GM21737 (cell line): ENCODE data around the gene NR5A2.

Experiments used
- ATAC-seq: cut with Tn5 transposase; IDR thresholded peaks from one replicate; pipeline ENCODE4 v1.9.1; 2021; ENCODE audit warnings: mild to moderate bottlenecking, moderate library complexity; ENCODE audit not compliant: unreplicated experiment

NR5A2 gene

DNA sequence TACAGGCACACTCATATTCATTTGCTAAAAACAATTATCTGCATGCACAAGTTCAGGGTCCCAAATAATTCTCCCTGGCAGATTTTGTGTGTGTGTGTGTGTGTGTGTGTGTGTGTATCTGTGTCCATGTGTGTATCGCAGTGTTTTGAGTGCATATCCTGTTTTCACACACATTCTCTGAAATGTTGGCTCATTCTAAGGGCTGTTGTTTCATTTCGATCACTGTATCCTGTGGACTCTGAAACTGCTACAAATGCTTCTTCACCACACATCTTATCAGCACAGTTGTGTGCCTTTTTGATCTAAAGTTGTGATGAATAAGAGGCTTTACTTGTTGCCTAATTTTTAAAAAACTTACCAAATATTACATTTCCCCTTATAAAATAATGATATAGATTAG is 34.6 kb downstream of the NR5A2 start:
- no peak for ATAC-seq

DNA sequence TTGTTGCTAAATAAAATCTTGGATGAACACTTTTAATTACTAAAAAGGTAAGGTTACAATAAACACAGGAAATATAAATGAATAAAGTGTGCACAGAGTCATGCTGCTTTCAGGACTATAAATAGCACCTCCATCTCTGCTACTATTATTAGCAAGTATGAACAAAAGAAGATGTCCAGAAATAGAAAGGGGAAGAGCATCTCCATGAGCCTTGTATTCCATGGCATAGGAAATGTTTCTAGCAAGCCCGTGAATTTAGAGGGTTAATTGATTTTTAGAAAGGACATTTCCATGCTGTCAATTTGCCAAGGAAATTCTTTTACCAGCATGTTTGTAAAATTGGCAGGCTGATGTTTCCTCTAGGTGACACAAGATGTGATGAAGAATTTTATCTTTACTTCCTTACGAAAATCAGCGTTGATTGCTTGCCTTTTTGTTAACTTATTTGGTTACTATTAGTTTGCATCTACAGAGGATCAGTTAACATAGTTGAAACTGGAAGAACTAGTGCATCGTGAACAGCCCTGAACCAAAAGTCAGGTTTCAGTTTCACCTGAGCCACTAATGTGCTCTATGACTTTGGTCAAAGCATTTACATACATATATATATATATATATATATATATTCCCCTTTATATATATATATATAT is 45.3 kb downstream of the NR5A2 start:
- ATAC-seq, result peak; percentile 80

DNA sequence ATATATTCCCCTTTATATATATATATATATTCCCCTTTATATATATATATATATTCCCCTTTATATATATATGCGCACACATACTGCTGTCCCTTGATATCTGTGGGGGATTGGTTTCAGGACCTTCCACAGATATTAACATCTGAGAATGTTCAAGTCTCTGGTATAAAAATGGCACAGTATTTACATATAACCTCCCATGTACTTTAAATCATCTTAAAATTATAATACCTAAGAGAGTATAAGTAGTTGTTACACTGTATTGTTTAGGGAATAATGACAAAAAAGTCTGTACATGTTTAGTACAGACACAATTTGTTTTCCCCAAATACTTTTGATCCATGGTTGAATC is 45.8 kb downstream of the NR5A2 start:
- peak; percentile 20 for ATAC-seq

DNA sequence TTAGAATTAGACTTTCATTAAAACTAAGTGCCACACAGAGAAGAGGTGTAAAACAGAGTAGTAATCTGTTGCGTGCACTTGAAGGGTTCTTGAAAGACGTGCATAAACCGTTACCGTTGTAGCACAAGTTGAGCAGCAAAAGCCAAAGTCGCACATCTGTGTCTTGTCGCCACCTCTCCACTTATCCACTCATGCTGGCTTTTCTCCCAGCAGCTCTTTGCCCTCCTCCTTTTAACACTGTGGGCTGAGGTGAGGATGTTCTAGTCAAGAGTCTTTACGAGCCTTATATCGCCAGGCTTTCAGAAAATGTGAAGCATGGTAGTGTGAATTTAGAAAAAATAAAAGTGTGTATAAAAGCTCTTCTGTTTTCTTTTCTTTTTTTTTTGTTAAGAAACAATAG is 48.0 kb downstream of the NR5A2 start:
- no peak for ATAC-seq

DNA sequence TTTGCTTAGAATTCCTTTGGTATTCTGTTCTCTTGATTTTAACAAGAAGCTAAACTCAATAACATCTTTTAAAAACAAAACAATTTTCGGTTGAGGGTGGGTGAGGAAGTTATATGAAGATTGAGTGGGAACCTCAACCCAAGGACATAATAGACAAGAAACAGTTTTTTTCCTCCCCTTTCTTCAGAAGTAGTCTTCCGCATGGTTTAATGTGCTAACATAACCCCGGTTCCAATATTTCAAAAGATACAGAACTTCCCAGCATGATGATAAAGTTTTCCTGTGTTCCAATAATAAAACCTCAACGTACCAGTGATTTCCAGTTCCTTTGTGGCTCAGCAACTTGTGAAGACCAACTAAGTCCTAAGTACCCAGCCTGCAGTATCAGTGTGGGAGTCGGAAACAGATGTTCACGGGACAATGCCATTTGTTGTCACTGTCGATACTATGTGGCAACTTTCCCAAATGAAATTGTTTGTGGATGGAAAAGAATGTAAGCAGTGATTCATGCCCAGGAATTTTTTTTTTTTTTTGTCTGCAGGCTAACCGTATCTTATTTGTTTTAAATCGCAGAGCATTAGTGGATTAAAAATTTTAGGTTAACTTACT is 48.5 kb downstream of the NR5A2 start:
- no peak for ATAC-seq

DNA sequence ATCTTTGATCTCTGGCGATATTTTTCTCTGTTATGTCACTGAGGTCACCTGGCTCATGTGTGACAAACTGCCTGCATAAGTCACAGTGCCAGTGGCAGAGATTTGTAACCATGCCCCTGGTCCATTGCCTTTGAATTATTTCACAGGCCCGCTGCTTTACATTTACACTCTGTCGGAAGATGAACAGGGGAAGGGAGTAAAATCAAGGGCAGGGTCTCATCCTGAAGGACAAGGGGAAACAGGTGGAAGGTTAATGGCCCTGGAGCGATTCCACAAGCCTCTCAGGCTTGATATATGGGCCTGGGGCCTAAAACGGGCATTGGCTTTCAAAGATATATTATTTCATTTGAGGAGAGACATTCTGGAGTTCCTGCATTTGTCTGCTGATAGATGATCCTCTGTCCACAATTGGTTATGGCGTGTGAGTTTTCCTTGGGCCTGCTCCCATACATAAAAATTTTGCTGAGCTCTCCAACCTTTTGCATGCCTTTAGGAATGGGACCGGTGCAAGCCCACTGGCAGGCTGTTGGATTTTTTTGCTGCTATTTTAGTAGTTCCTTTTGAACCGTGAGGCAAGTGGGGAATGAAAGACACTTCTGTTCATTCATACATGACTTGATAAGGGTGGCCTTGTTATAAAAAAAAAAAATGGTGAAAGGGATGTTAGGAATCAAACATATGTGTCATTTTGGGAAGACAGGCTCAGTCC is 51.9 kb downstream of the NR5A2 start:
- ATAC-seq, result no peak

DNA sequence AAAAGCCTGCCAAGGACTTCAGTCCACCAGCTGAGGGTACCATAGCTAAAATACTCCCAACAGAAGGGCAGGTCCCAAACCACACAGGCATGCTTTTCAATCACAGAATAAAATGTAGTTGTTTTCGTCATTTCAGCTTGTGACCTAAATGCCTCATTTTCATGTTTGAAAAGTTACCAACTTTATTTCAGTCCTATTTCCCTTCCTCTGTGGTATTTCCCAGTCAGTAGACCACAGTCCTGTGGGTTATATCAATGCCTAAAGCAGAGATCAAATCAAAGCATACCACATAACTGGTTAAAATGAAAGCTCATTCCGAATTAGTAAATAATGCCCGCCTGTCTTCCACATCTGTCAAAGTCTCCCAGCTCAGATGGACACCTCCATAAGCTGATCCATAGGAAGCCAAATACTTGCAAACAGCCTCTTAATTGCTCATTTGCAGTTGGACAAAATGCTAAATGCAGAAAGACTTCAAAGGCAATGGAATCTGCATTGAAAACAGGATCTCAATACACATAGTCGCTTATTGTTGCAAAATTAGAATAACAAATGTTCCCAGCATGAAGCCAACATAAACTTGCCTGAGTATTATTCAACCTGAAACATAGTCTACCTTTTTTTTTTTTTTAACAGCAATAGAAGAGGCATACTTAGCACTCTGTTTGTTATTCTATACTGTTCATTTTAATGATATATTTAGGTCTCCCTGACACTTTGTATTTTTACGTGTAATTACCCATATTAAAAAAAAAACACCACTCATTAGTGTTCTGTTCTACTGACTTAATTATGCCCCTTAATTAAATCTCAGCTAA is 53.9 kb downstream of the NR5A2 start:
- ATAC-seq, result no peak

DNA sequence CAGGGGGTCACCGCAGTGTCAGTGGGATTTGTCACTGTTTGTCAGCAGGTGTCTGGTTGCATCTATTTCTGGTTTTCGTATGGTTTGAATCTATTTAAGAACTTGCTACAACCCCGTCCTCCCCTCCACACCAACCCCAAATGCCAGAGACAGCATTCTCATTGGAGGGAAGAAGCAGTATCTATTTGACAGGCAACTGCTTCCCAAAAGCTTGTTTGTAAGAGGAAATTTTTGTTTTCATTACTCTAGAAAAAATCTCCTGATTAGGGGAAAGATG is 54.4 kb downstream of the NR5A2 start:
- no peak for ATAC-seq

DNA sequence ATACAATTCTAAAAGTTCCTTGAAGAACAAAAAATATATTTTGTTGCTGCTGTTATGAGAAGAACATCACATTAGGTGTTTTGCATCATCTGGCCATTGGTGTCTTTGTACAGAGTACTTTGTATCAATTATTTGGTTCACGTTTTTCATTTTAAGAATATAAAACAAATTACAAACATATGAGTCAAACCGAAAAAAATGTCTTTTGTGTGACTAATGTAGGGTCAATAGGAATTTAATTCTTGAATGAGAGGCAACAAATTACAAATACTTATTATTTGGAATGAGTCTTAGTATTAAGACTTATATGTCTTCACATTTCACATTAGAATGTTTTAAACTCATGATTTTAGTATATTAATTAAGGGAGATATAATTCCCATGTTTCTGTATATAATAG is 54.8 kb downstream of the NR5A2 start:
- no peak for ATAC-seq

DNA sequence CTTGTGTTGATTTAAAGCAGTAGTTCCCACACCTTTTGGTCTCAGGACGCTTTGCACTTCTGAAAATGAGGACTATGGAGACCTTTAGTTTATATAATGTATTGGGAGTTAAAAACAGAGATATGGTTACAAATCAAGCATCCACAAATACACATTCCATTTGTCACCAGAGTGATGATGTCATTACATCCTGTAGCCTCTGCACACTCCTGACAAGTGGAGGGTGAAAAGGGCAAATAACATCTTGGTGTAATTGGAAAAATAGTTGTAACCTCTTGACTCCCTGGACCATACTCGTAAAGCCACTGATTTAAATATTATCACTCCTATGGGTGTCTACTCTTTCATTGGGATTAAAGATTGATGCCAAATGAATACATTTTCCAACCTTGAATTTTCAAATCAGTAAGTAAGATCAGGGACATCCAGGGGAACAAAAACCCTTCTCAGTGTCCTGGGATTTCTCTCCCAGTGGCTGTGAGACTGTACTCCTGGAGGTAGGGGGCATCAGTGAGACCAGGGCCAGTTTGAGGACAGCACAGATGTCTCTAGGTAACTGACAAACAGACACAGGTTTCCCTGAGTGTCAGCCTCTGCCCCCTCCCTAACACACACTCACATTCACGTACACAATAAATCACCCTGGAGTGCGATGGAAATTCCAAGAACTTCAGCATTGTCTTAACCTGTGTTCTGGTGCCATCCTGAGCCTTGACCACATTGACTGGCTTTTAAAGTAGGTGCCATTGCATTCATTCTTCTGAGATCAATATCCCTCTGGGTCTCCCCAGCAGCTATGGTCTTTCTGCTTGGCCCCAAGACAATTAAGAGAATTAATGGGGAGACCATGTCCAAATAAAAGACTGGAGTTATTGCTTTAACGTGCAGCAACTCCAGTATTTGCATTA is 63.0 kb downstream of the NR5A2 start:
- ATAC-seq, result no peak

DNA sequence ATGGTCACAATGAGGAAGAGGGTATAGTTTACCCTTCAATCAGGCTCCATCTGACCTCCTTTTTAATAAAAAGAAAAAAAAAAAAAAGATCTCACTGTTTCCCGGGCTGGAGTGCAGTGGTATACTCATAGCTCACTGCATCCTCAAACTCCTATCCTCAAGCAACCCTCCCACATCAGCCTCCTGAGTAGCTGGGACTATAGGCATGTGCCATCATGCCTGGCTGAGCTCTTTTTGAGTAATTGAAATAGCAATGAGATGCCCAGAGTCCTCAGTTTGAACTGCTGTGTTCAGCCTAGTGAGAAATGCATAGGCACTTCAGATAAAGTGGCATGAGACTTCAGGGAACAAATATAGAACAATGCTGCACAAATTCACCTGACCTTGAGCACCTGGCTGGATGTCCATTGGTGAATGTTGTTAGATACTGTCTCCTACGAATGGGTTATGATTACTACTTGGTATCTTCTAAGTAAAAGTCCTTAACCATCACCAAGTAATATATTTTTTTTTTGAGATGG is 67.6 kb downstream of the NR5A2 start:
- no peak for ATAC-seq

DNA sequence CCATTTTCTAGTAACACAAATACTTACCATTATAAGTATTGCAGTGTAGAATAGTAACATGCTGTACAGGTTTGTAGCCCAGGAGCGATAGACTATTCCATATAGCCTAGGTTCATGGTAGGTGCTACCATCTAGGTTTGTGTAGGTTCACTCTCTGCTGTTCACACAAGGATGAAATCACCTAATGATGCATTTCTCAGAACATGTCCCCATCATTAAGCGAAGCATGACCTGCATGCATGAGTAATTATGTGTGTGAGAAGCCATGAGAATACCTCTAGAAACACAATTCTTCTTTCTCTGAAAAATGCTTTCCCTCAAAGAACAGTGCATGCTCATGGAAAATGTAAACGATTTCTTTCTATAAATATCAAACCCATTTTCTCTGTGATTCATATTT is 69.3 kb downstream of the NR5A2 start:
- no peak for ATAC-seq

DNA sequence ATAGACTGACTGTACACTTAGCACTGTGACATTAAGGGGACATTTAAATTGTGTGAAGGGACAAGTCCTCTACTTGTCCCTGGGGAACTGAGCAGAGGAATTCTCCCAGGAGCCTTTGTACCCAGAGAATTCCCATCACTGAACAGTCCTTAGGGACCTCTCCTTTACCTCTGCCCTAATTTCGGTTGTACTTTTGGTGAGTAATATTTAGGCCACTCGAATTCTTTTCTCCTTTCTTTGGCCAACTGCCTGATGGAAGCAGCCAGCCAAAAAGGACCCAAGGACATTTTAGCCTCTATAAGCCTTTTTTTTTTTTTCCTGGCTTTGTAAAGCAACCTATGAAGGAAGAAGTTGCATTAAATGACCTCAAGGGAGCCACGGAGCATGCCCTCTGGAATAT is 71.5 kb downstream of the NR5A2 start:
- ATAC-seq, result no peak

DNA sequence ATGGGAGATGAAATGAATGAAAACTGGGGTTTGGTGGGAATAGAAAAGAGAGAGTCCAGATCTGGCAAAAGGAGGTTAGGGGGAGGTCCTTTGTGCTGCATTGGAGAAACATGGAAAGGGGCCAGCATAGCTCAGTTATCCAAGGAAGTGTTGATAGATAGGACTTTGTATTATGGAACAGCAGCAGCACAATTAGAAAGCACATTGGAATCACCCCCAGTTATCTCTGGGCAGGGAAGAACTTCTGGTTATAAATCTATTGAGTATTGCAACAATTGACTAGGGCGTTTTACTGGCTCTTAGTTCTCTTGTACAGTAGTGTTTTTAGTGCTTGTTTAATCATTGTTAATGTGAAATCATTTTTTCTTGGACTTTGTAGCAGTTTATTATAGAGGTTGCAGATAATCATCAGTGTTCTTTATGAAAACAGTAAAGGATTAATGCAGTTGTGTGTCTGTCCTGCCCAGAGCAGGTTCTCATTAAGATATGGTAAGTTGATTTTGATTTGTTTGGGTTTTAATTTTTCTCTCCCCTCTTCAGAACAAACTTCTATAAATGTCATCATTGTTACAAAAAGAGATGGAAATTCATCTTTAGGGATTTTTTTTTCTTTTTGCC is 76.6 kb downstream of the NR5A2 start:
- ATAC-seq, result no peak

DNA sequence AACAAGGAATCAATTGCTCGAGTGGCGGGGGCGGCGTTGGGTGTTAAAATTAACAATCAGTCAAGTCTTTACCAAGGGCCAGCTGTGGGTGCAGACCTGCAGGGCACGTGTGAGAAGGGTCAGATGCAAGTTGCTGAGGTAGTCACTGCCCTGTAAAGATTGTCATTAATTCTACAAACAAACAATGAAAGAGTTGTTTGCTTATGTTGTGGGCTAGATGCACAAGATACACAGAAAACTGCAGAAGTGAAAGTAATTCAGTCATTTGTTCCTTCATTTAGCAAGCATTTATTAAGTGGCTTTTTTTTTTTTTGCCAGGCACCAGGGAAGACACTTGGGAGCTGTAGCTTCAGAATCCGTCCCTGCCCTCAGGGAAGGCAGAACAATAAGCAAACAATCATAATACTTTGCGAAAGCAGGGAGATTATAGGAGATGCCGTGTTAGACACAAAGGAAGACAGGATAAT is 79.5 kb downstream of the NR5A2 start:
- ATAC-seq, result no peak

DNA sequence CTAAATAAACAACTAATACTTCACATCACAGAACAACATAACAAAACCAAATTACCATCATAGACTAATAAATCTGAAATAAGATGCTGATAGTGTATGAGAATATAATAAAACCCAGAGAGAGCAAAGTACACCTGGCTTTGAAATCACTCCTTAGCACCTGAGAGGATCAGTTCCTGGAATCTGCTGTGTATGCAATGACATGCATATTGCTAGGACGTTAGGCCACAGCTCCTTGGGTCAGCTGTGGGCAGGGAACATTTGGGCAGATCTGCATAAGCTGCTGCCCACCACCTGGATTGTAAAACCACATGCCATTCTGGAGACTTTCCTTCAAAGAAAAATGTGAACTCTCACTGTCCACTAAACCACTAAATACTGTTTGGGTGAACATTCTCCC is 81.1 kb downstream of the NR5A2 start:
- ATAC-seq, result no peak

DNA sequence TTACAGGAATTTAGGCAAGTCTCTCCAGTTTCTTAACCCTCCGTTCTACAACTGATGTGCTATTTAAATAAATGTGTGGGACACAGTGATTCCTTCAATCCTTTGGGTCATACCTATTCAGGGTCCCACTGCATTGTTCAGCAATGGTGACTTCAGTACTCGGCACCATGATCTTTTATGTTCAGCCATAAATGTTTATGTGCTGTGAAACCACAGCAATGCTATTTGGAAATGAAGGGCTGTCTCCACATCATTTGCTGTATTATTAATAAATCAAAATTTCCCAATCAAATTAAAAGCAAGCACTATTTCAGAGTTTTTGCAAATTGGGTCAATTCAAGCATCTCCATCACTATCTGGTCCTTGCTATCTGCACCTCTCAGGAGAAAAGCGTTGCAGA is 84.8 kb downstream of the NR5A2 start:
- ATAC-seq, result no peak

DNA sequence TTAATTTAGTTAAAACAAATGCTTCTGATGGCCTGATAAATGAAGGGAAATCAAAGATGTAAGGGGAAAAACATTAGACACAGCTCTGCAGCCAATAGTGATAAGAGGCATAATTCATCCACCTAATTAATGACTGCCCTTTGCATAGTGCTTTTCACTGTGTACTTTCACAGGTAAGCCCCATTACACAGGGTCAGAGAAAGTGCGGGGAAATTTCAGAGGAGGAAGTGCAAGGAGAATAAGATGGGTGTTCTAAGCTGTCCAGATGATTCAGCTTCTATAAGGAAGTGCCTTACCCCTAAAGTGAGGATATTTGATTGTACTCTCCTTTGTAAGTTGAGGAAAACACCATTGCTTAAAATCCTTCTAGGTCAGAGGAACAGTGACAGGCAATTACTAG is 88.0 kb downstream of the NR5A2 start:
- ATAC-seq, result no peak

DNA sequence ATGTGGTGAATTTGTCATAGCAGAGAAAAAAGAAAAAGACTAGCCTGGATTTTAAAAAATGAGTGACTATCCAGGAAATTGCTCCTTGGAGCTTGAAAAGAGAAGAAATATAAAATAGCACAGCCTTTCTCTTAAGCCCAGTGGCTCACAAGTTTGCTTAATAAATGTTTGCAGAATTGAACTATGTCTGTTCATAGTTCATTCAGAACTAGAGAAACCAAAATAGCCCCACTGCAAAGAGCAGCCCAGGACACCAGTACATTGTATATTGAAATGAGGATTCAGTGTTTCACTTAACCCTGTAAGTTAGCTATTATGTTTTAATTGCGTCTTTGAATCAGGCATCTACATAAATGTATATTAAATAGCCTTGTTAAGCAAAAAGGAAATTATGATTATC is 88.8 kb downstream of the NR5A2 start:
- ATAC-seq, result no peak
